Raji (cell line): ENCODE data around the gene GRAMD4.

Source experiments
- POLR2A ChIP-seq: IDR thresholded peaks from 2 replicates; pipeline ENCODE4 v1.6.1; 2011; ENCODE audit warnings: low read depth, low read length, control low read depth; ENCODE audit not compliant: insufficient read depth

GRAMD4 gene, protein sequence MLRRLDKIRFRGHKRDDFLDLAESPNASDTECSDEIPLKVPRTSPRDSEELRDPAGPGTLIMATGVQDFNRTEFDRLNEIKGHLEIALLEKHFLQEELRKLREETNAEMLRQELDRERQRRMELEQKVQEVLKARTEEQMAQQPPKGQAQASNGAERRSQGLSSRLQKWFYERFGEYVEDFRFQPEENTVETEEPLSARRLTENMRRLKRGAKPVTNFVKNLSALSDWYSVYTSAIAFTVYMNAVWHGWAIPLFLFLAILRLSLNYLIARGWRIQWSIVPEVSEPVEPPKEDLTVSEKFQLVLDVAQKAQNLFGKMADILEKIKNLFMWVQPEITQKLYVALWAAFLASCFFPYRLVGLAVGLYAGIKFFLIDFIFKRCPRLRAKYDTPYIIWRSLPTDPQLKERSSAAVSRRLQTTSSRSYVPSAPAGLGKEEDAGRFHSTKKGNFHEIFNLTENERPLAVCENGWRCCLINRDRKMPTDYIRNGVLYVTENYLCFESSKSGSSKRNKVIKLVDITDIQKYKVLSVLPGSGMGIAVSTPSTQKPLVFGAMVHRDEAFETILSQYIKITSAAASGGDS

DNA sequence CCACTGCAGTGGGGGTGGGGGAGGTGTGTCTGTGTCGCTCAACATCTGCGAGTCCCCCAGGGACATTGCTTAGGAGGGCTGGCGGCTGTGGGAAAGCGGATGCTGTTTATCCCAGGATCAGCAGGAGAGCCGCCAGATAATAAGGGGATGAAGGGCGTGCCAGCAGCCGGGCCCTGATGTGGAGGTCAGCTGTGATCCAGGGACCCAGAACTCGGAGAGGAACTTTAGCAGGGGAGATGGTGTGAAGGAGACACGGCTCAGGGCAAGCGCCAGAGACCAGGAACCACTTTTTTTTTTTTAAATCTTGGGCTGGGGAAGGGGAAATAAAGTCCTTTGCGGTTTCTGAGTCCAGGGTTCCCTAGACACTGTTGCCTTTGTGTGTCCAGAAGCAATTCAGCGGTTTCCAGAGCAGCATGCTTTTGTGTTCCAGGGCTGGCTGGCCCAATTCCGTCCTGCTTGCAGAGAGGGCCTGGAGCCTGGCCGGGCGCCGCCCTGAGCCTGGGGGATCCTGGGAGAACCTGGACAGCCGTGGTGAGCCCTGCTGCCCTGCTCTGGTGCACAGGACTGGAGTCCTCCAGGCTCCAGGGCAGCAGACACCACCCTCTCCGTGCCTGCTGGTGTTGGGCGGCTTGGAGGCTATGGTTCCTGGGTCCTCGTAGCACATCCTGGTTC, at the start of gene GRAMD4:
TSS of gene GRAMD4 (plus strand) at position 557 of the 672 bp plus-strand sequence. CDS start 6,414 bp downstream, outside the sequence.
- TF ChIP-seq POLR2A = no peak

DNA sequence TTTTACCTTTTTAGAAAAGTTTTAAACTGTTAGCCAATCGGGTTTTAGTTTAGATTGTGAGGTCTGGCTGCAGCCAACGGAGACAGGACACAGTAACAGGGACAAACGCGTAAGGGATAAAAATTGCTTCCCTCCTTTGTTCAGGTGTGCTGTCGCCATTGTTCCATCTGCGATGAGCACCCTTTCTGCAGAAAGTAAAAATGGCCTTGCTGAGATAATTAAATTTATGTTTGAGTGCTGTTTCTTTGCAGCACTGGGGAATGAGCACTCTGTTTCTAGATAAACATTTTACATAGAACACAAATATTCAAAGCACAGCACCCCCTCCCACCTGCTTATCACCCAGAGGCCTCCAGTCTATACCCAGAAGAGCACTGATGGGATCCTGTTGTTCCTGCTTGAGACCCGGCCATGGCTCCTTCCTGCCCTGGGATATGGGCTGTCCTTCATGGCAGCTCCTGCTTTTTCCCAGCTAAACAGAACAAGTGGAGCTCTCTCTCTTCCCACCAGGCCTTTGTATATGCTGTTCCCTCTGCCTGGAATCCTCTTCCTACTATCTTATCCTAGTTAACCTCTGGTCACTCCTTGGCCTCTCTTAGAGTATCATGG, 48.4 kb upstream of the GRAMD4 start:
- no peak for TF ChIP-seq POLR2A

DNA sequence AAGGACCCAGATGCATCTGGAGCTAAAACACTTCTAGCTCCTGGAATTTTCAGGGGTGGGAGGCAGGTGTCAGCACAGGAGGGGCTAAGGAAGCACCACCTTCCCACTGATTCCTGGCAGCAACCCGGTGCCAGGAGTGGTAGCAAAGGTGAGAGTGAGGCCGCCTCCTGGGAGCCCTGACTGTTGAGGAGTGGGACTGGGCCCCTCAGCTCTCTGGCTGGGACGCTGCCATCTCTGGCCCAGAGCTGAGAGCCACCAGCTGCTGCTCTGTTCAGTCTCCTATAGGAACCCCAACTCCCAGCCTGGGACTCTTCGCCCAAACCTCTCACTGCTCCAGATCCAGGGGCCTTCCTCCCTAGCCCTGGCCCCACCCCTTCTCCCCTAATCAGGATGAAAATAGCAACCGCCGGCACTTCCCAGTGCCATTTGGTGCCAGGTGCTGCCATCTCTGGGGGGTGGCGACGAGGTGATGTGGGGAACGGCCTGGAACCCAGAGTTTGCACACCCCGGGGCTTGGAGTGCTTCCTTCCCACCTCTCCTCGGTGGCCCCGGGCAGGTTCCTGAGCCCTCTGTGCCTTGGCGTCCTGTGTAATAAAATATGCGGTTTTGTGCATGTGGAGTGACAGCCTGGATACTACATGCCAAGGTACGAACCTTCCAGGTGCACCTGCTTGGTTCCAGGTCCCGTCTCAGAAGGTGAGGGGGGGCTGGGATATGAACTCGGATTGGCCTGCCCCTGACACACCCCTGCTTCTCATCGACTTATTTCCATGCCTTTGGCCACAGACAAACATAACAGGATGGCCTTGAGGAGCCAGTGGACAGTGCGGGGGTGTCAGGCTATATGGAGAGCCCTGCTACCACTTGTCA, 47.0 kb upstream of the GRAMD4 start:
- TF ChIP-seq POLR2A = no peak

DNA sequence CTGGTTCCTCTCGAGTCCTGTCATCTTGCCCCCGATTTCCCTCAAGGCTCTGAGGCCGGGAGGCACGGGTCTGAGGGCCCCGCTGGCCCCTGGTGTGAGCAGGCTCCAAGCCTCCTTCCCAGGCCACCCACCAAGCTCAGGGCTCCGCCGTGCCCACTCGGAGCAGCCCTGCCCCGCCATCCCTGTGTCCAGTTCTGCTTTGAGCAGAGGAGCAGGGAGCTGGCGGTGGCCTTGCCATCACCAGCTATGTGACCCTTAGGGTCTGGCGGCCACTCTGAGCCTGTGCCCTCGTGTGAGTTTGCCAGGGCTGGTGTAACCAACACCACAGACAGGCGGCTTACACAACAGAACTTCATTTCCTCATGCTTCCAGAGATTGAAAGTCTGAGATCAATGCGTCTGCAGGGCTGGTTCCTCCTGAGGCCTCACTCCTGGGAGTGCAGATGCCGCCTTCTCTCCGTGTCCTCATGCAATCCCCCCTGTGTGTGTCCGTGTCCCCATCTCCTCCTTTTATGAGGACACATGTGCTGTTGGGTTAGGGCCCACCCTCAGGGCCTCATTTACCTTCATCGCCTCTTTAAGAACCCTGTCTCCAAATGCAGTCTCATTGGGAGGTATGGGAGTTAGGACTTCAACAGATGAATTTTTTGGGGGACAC, 46.3 kb upstream of the GRAMD4 start:
- no peak for TF ChIP-seq POLR2A

DNA sequence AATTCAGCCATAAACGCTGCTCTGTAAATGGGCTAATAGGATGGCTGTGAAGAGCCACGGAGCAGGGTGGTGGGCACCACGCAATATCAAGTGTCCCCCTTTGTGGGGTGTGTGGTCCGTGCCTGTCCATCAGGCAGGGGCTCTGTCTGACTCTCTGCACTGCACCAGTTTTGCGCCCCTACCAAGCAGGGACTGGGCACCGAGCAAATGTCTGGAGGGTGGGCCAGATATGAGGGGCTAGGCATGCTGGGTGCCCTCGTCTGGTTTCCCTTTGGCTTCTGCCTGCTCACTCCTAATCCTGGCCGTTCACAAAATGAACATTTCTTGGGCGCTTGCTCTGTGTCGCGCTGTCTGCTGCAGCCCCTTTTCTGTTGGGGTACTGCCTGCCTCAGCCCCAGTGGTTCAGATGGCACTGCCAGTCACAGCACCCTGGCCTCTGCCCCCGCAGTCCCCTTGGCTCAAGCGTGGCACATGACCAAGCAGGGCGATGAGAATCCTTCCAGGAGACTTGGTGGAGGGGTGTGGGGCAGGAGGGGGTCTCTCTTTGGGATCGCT, 45.7 kb upstream of the GRAMD4 start:
- TF ChIP-seq POLR2A = no peak

DNA sequence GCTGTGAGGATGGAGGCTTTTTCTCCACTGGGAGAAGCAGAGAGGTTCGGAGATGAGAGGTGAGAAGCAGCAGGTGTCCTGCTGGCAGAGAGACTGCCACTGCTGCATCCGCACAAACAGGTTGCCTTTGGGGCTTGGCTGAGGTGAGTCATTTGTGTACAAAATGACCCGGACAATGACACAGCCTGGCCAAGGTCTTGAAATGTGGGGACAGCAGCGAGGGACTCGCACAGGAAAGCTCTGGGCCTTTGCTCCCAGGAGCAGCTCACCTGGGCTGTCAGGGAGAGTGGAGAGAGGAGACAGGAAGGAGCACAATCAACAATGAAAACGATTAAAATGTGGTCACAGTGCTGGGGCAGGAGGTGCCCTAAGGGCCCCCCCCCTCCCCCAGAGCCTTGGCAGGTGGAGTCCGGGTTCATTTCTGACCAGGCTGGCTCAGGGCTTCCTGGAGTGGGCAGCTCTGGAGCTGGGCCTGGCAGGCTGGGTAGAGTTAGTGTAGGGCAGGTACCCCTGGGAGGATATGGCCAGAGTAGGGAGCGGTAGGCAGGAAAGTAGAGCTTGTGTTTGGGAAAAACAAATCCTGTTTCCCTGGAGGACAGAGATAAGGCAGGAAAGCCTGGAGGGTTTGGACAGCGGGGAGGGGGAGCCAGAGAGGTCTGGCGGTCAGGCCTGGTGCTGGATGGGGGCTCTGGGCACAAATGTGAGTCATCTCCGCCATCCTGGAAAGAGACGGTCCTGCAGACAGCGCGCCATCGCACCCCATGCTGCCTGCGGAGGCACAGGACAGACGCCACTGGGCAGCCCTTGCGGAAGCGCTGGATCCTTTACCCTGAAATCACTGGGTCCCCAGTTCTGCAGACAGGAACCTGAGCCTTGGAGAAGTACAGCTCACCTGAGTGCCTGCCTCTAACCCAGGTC, 44.9 kb upstream of the GRAMD4 start:
- TF ChIP-seq POLR2A = no peak

DNA sequence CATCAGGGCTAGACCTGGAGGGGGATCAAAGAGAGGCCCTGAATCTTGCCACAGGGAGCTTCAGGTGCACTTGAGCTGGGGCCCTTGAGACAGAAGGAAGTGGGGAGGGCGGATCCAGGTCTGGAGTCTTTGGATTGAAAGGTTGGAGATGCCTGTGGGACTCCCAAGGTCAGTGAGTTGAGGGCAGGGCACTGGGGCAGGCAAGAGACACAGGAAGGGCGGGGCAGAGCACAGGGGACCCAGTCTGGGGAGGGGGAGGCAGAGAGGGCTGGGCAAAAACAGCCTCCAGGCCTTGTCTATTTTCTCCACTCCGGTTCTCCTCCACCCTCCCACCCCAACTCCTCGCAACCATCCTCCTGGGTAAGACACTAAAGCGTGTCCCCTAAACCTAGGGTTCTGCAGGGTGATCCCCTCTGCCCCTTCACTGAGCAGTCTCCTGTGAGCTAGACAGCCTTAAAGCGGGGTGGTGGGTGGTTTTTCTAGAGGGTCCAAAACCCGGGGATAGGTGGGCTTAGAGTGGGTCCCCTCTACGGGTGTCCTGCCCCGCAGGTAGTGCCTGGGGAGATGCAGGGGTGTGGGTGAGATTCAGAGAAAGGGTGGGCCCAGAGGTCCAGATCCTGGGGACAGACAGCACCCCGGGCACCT, 44.2 kb upstream of the GRAMD4 start:
- TF ChIP-seq POLR2A = no peak

DNA sequence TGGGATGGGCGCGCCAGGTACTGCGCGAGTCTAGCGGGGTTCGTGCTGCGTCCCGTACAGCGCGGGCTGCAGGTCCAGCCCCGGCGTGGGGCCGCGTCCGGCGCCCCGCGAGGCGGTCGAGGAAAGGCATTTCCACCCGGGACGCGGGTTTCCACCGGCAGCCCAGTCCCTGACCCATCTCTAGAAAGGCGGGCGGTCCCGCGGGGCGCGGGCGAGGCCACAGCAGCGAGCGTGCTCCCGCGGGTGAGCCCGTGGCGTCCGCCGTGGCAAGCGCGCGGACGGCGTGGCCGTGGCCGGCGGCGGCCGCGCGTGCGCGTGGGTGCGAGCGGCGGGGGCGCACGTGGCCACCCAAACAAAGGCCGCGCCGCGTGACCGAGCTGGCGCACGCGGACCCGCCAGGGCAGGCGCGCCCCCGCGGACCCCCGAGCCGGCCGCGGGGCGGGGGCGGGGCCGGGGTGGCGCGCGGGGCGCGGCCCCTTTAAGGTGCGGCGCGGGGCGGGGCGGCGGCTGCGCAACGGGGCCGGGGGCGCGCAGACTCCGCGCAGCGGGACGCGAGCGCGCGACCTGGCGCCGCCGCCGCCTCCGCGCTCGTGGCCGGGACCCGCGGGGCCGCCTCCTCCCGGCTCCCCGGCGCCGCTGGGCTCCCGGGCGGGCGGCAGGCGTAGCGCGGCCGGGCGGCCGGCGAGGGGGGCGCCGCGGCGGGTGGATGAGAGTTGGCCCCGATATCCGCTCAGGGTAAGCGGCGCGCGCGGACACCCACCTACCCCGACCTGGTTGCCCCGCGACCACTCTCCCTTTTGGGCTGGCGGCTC, 43.4 kb upstream of the GRAMD4 start:
- peak; percentile 43; the same call in 1 of the 2 replicates for TF ChIP-seq POLR2A

DNA sequence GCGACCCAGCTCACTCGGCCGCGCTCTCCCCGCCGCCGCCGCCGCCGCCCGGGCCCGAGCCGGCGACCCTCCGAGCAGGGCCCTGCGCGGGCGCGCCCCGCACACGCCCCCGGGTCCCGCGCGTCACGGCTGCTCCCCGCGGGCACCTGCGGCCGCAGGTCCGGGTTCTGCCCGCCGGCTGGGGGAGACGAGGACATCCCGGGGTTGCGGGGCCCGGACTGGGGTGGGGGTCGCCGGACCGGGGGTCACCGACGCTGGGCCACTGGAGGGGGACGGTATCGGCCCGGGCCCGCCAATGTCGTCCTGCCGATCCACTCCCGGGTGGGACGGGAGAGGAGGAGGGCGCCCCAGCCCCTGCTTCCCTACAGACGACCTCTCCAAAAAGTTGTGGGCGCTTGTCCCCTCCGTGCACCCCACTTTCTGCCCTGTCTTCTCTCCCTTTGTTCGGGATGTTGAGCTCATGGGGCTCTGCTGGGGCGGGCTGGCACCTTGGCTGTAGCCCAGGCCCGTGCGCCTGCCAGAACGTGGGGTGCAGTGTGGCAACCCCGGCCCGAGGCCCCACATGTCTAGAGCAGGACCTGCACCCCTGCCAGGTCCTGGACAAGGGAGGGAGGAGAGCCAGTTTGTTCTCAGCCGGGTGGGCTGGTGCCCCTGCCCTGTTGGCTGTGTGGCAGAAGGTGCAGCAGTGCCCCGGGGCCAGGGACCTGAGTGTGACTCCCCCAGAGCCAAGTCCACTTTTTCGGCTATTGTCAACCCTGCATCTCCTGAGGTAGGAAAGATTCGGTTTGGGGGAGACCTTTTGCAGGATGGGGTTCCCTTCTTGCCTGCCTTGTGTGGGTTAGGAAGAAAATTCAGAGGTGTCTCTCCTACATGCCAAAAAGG, 42.6 kb upstream of the GRAMD4 start:
- no peak for TF ChIP-seq POLR2A

DNA sequence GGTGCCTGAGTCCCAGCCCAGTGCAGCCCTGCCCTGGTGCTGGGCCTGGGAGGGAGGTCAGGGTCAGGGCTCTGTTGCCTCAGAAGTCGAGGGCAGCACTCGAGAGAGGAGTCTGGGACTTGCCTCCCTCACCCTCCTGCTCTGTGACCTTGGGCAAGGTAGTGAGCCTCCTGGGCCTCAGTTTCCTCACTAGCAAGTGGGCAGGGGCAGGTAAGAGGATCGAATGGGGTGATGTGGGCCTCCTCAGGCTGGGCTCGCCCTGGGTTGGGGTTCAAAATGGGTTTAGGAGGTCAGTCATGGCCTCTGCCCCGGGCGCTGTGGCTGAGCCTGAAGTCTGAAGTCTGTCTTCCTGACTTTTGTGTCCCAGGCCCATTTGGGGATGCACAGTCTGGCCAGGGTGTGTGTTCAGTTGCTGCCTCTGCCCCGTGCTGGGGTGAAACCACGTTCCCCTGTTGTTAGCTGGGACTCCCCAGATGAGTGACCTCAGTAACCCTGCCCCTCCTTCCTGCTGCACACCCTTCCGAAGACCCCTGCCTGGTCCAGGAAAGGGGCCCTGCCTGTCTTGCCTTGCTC, 41.8 kb upstream of the GRAMD4 start:
- no peak for TF ChIP-seq POLR2A
